Keratinocyte (primary cell): ENCODE measurements around the gene NREP. TPM values are rescaled to one million over a fixed set of nuclear protein-coding genes. Genes with fewer than 3 reads are reported as not detected.

Experiments used
- DNase-seq: peaks from one replicate; pipeline ENCODE4 v3.0.0-alpha.2; 2011; ENCODE audit warnings: low read depth, missing footprints, low spot score
- FAIRE-seq: peaks from 2 replicates; lab custom pipeline; 2011; peaks lifted over from hg19 to GRCh38; lab: Jason Lieb, UNC
- H2AFZ ChIP-seq: 2 replicates; pipeline ENCODE4 v1.6.0; 2012; ENCODE audit warnings: low read length, control low read depth, inconsistent platforms; ENCODE audit not compliant: control insufficient read depth
- H3K27ac ChIP-seq: 2 replicates; pipeline ENCODE4 v1.5.1; 2011; ENCODE audit warnings: low read length; ENCODE audit not compliant: control insufficient read depth, insufficient read depth
- H3K27me3 ChIP-seq: 3 replicates; pipeline ENCODE4 v1.6.0; 2011; ENCODE audit warnings: low read length; ENCODE audit not compliant: control insufficient read depth, insufficient read depth; ENCODE audit errors: extremely low read depth
- H3K36me3 ChIP-seq, 2 experiments: 2 replicates in 1 of 2; 3 replicates in 1 of 2; pipeline ENCODE4 v1.5.1; 2011; ENCODE audit warnings: low read length in 2 of 2, mild to moderate bottlenecking in 1 of 2; ENCODE audit not compliant: control insufficient read depth in 2 of 2, insufficient read depth in 2 of 2; ENCODE audit errors: extremely low read depth in 1 of 2
- H3K4me1 ChIP-seq: 3 replicates; pipeline ENCODE4 v1.5.1; 2011; ENCODE audit warnings: low read length; ENCODE audit not compliant: control insufficient read depth, insufficient read depth; ENCODE audit errors: extremely low read depth
- H3K4me2 ChIP-seq: 3 replicates; pipeline ENCODE4 v1.6.0; 2011; ENCODE audit warnings: low read depth, low read length; ENCODE audit not compliant: control insufficient read depth, insufficient read depth; ENCODE audit errors: extremely low read depth
- H3K4me3 ChIP-seq, 3 experiments: fragments of 200-600 bp in 1 of 3; sonication (generic) in 1 of 3; 2 replicates in 2 of 3; 3 replicates in 1 of 3; pipeline ENCODE4 v1.5.1; 2011 to 2016; ENCODE audit warnings: low read length in 3 of 3, mild to moderate bottlenecking in 3 of 3, control low read depth in 2 of 3, inconsistent platforms in 1 of 3, low read depth in 1 of 3, mixed read lengths in 1 of 3, mixed run types in 1 of 3, moderate library complexity in 1 of 3; ENCODE audit not compliant: control insufficient read depth in 2 of 3, insufficient read depth in 2 of 3; ENCODE audit errors: extremely low read depth in 1 of 3
- H3K79me2 ChIP-seq: 2 replicates; pipeline ENCODE4 v1.6.0; 2012; ENCODE audit warnings: low read length; ENCODE audit not compliant: control insufficient read depth, insufficient read depth
- H3K9ac ChIP-seq: 3 replicates; pipeline ENCODE4 v1.6.0; 2011; ENCODE audit warnings: low read length; ENCODE audit not compliant: control insufficient read depth, insufficient read depth; ENCODE audit errors: extremely low read depth
- H3K9me1 ChIP-seq: 3 replicates; pipeline ENCODE4 v1.6.0; 2011; ENCODE audit warnings: low read length; ENCODE audit not compliant: control insufficient read depth, insufficient read depth; ENCODE audit errors: extremely low read depth
- H3K9me3 ChIP-seq: 2 replicates; pipeline ENCODE4 v1.5.1; 2012; ENCODE audit warnings: low read depth, low read length; ENCODE audit not compliant: control insufficient read depth
- H4K20me1 ChIP-seq: 3 replicates; pipeline ENCODE4 v1.6.0; 2011; ENCODE audit warnings: low read length; ENCODE audit not compliant: control insufficient read depth, insufficient read depth; ENCODE audit errors: extremely low read depth
- CTCF ChIP-seq, 3 experiments: IDR thresholded peaks in 1 of 3; conservative IDR thresholded peaks in 1 of 3; optimal IDR thresholded peaks in 1 of 3; 2 replicates in 2 of 3; 3 replicates in 1 of 3; pipeline versions ENCODE3 to v1.5.1; 2011; ENCODE audit warnings: low read length in 3 of 3, mild to moderate bottlenecking in 3 of 3, moderate library complexity in 2 of 3, control low read depth in 1 of 3, inconsistent platforms in 1 of 3; ENCODE audit not compliant: insufficient read depth in 2 of 3; ENCODE audit errors: extremely low read depth in 1 of 3
- EZH2 ChIP-seq: IDR thresholded peaks from one replicate; pipeline ENCODE4 v1.6.1; 2012; ENCODE audit warnings: inconsistent platforms, mild to moderate bottlenecking, low read length, moderate library complexity
- dilution Hi-C: fragments of 300-500 bp; cut with MboI; formaldehyde crosslinking; loops from one replicate; pipeline ENCODE4 v1.7.0; 2020; ENCODE audit warnings: low sequenced_read_pairs; ENCODE audit not compliant: extremely low pct_ligation_motif_present
- polyA plus RNA-seq, 5 experiments: library from polyadenylated mRNA; depleted of rRNA in 3 of 5; stranded (reverse) in 3 of 5; stranded (forward) in 1 of 5; unstranded in 1 of 5; fragments of >200 nt; gene quantifications; 1 replicate in 1 of 5; 2 replicates in 3 of 5; 3 replicates in 1 of 5; pipeline versions ENCODE4 v1.2.1 to v1.2.3, GENCODE V29; 2011 to 2012; ENCODE audit warnings: missing spikeins in 2 of 5, low read depth in 1 of 5, low replicate concordance in 1 of 5

NREP gene
- polyA plus RNA-seq, 1 donor (not counting 4 experiments of a cell fraction or from before 2014, with no cell fraction given) = 9.1 TPM

DNA sequence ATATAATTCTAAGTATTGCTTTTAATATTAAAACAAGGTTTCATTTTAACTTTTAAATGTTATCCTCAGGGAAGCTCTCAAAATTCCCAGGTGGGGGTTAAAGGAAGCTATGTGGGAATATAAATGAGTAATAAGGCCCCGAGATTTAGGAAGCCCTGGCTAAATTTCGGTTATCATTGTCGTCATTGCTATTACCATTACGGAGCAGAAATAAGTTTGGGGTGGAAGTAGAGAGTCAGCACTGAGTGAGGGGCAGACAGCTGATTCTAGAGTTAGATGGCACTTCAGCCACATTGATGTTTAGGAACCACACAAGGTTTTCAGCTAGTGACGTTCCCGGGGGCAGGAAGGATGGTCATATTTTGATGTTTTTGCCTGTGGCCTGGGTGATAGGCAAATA, 74.9 kb downstream of the NREP start:
- Histone ChIP-seq H3K79me2 (no peaks in the 10 kb centered on the region), H3K9ac (no peak overlapping the region), H3K27ac (no peak overlapping the region), H2AFZ (no peak overlapping the region), H3K4me2 (no peak overlapping the region), H3K9me3 (no peaks in the 10 kb centered on the region), H4K20me1 (no peaks in the 10 kb centered on the region), H3K27me3 (no peaks in the 10 kb centered on the region), H3K4me1 (peaks cover 16% of the 10 kb centered on the region), H3K36me3 (no peaks in the 10 kb centered on the region), H3K4me3 (no peak overlapping the region), H3K9me1 (no peaks in the 10 kb centered on the region)
- DNase-seq (no peak), FAIRE-seq (no peak)
- TF ChIP-seq CTCF (optimal IDR thresholded peaks at IDR 0.05 in 1 of 3, IDR thresholded peaks at IDR 0.05 in 1 of 3, conservative IDR thresholded peaks at IDR 0.05 in 1 of 3; ENCODE audit: extremely low read depth in 1 of 3, insufficient read depth in 2 of 3, low read length in 3 of 3) = no peak
- dilution Hi-C loops = no loop called here

- no peaks in the 10 kb centered on the region for H3K36me3 ChIP-seq
- H3K9me3 ChIP-seq = no peaks in the 10 kb centered on the region
- no peaks in the 10 kb centered on the region for H3K9me1 ChIP-seq
- no peak for TF ChIP-seq EZH2
- no peaks in the 10 kb centered on the region for H3K27me3 ChIP-seq
- no peaks in the 10 kb centered on the region for H4K20me1 ChIP-seq
- H2AFZ ChIP-seq = no peak overlapping the region
- no peak overlapping the region for H3K4me3 ChIP-seq
- dilution Hi-C loops = no loop called here
- H3K4me2 ChIP-seq = peak overlapping the region; percentile 63
- H3K27ac ChIP-seq = peak overlapping the region; percentile 80
- H3K4me1 ChIP-seq = peaks cover 16% of the 10 kb centered on the region
- FAIRE-seq = no peak
- H3K9ac ChIP-seq = peak overlapping the region; percentile 0
- DNase-seq = no peak
- no peaks in the 10 kb centered on the region for H3K79me2 ChIP-seq
Measured at GRCh38 chr5:111681414-111682120, 75.4 kb downstream of the NREP start.
